K562 (cell line): ENCODE results near the gene FLT1. TPM values are rescaled to one million over a fixed set of nuclear protein-coding genes. Genes with fewer than 3 reads are reported as not detected.

Experiments
- CSDE1 ChIP-seq, 2 experiments: fragments of 450-650 bp; IDR thresholded peaks; 2 replicates each; pipeline ENCODE4 v1.6.1; 2016; ENCODE audit warnings: mild to moderate bottlenecking in 1 of 2
- E4F1 ChIP-seq: fragments of 250-450 bp; sonication (Bioruptor Pico); IDR thresholded peaks from 2 replicates; pipeline ENCODE4 v1.5.0; 2021; ENCODE audit warnings: mild to moderate bottlenecking, borderline replicate concordance
- ETV5 ChIP-seq: sonication (generic); formaldehyde crosslinking; IDR thresholded peaks from 2 replicates; pipeline ENCODE4 v1.4.0; 2020; ENCODE audit warnings: low read depth, mild to moderate bottlenecking, missing genetic modification reagents
- FOSL1 ChIP-seq: fragments of 200-800 bp; sonication (Bioruptor generic); conservative IDR thresholded peaks from 2 replicates; pipeline ENCODE4 v1.6.1; 2016; ENCODE audit warnings: missing genetic modification characterization, missing compliant biosample characterization
- HES1 ChIP-seq: fragments of 450-650 bp; IDR thresholded peaks from 2 replicates; pipeline ENCODE4 v1.6.1; 2016; ENCODE audit warnings: low read depth, mild to moderate bottlenecking, moderate library complexity
- MCM3 ChIP-seq: fragments of 450-650 bp; IDR thresholded peaks from 2 replicates; pipeline ENCODE4 v1.6.1; 2016
- NFIC ChIP-seq: fragments of 450-650 bp; IDR thresholded peaks from 2 replicates; pipeline ENCODE4 v1.6.1; 2017; ENCODE audit warnings: mild to moderate bottlenecking, inconsistent platforms
- OTX1 ChIP-seq: fragments of 450-650 bp; formaldehyde crosslinking; IDR thresholded peaks from 2 replicates; pipeline ENCODE4 v1.4.0; 2022; ENCODE audit warnings: mild to moderate bottlenecking
- PCBP2 ChIP-seq: fragments of 200-400 bp; formaldehyde crosslinking; IDR thresholded peaks from 2 replicates; pipeline ENCODE4 v1.6.1; 2018; ENCODE audit warnings: low read length, low read depth, mild to moderate bottlenecking, moderate library complexity; ENCODE audit not compliant: poor library complexity, severe bottlenecking
- RBM25 ChIP-seq: fragments of 200-400 bp; formaldehyde crosslinking; IDR thresholded peaks from 2 replicates; pipeline ENCODE4 v1.6.1; 2018; ENCODE audit warnings: low read length, low read depth, moderate library complexity; ENCODE audit not compliant: severe bottlenecking
- TBL1XR1 ChIP-seq, 2 experiments: IDR thresholded peaks; 2 replicates each; pipeline ENCODE4 v1.6.1; 2012; ENCODE audit warnings: improper control_type of control experiment in 2 of 2, low read length in 2 of 2, mild to moderate bottlenecking in 1 of 2
- TCF3 ChIP-seq: sonication (generic); formaldehyde crosslinking; IDR thresholded peaks from 2 replicates; pipeline ENCODE4 v1.4.0; 2020; ENCODE audit warnings: mild to moderate bottlenecking, missing genetic modification reagents
- ZFP36 ChIP-seq: fragments of 150-350 bp; IDR thresholded peaks from 2 replicates; pipeline ENCODE4 v1.6.1; 2018; ENCODE audit warnings: low read length, low read depth; ENCODE audit not compliant: partially characterized antibody
- polyA plus RNA-seq, 8 experiments: library from polyadenylated mRNA; depleted of rRNA in 4 of 8; stranded (reverse) in 5 of 8; unstranded in 3 of 8; fragments of >200 nt; fragmentation: Nextera tagmentation in 2 of 8; fragmentation: Illumina TruSeq in 1 of 8; extraction: Ambion mirVana in 2 of 8; extraction: Trizol in 1 of 8; gene quantifications; 2 replicates each; pipeline versions ENCODE4 v1.2.1 to v1.2.3, GENCODE V29; 2011 to 2014; ENCODE audit warnings: inconsistent platforms in 1 of 8, missing spikeins in 1 of 8
- total RNA-seq, 7 experiments: library from RNA; depleted of rRNA in 6 of 7; stranded (reverse); fragments of >200 nt in 6 of 7; fragmentation: Illumina TruSeq in 2 of 7; extraction: Trizol in 2 of 7; gene quantifications; 2 replicates each; pipeline versions ENCODE4 v1.2.1 to v1.2.3, GENCODE V29; 2011 to 2021; ENCODE audit warnings: low replicate concordance in 1 of 7

The FLT1 gene
- total and polyA plus RNA-seq, 9 of the 15 experiments (the other 6 are each of a cell fraction or from before 2014, with no cell fraction given), result 0.01 to 2.0 (median 0.22) TPM

DNA sequence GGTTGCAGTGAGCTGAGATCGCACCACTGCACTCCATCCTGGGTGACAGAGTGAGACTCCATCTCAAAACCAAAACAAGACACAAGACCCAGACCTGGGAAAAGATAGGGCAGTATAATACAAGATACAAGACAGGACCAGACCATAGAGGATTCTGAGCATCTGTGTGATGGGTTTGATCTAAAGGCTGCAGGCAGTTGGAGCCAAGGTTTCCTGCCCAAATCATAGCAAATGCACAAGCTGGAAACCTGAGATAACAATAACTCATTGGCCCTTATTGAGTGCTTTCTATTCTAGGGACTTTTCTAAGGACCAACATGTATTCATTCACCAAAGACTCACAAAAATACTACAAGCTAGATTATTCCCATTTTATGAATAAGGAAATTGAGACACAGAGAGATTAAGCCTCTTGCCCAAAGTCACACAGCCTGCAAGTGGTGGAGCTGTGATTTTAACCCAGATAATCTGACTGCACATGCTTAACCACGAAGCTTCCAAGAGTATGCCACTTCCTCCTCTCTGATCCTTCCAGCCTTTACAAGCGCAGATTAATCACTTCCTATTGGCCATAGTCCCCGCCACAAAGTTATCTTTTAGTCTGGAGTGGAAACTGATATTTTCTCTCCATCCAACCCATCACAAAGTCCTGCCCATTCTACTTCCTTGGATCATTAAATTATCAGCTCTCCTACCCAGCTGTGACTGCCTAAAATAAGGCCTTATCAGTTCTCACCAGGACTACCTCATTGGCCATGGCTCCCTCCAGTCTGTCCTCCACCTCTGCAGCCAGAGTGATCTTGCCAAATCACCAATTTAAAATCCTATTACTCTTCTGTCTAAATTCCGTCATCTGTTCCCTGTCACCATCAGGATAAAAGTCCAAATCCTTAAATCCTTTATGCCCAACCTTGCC, 147.2 kb downstream of the FLT1 start (continued):
- TF ChIP-seq E4F1 (CRISPR knock-in tag) (no peak), MCM3 (no peak), PCBP2 (no peak), ETV5 (peak; percentile 54; the same call in 1 of the 2 replicates), FOSL1 (tag) (peak; percentile 33), NFIC (peak; percentile 50; the same call in 1 of the 2 replicates), RBM25 (peak; percentile 62), OTX1 (CRISPR knock-in tag) (no peak), HES1 (peak; percentile 71; the same call in 1 of the 2 replicates), ZFP36 (peak; percentile 75), TCF3 (CRISPR knock-in tag) (peak; percentile 73), CSDE1 (IDR thresholded peaks at IDR 0.05) (no peak), TBL1XR1 (IDR thresholded peaks at IDR 0.05; ENCODE audit: low read length in 2 of 2) (0 out of 4 replicates have a peak, but pooled peaks of 1 of the 2 experiments have one; percentile 20)
